Astrocyte of the spinal cord (primary cell): ENCODE results near the gene GAN.

Source experiments
- DNase-seq: peaks from one replicate; pipeline ENCODE4 v3.0.0; 2011; ENCODE audit warnings: low read depth, low spot score
- H3K4me3 ChIP-seq: 2 replicates; pipeline ENCODE4 v1.5.1; 2011; ENCODE audit warnings: low read depth, mild to moderate bottlenecking, low read length, moderate library complexity
- in situ Hi-C: cut with HindIII; loops from 2 replicates; pipeline ENCODE4 v1.10.0; 2017; ENCODE audit warnings: low sequenced_read_pairs
- TF ChIP-seq, protein P1 (sequence below): IDR thresholded peaks from 2 replicates; pipeline ENCODE4 v1.5.1; 2012; ENCODE audit warnings: low read depth, mild to moderate bottlenecking, low read length, inconsistent platforms

GAN gene

GRCh38 chr16:81324808-81325207, 10.0 kb downstream of the GAN start:
- TF ChIP-seq, protein P1, sequence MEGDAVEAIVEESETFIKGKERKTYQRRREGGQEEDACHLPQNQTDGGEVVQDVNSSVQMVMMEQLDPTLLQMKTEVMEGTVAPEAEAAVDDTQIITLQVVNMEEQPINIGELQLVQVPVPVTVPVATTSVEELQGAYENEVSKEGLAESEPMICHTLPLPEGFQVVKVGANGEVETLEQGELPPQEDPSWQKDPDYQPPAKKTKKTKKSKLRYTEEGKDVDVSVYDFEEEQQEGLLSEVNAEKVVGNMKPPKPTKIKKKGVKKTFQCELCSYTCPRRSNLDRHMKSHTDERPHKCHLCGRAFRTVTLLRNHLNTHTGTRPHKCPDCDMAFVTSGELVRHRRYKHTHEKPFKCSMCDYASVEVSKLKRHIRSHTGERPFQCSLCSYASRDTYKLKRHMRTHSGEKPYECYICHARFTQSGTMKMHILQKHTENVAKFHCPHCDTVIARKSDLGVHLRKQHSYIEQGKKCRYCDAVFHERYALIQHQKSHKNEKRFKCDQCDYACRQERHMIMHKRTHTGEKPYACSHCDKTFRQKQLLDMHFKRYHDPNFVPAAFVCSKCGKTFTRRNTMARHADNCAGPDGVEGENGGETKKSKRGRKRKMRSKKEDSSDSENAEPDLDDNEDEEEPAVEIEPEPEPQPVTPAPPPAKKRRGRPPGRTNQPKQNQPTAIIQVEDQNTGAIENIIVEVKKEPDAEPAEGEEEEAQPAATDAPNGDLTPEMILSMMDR, result no peak
- H3K4me3 ChIP-seq, result no peak overlapping the region
- DNase-seq, result no peak
- in situ Hi-C loops, result no loop called here

GRCh38 chr16:81327011-81327410, 12.2 kb downstream of the GAN start:
- TF ChIP-seq, protein P1, result no peak
- no peak for DNase-seq
- no peak overlapping the region for H3K4me3 ChIP-seq
- in situ Hi-C loops, result no loop called here

- in situ Hi-C loops, result no loop called here
- H3K4me3 ChIP-seq, result no peak overlapping the region
- DNase-seq, result no peak
- TF ChIP-seq, protein P1, result no peak
Observed at GRCh38 chr16:81327447-81328196, 12.9 kb downstream of the GAN start.

DNA sequence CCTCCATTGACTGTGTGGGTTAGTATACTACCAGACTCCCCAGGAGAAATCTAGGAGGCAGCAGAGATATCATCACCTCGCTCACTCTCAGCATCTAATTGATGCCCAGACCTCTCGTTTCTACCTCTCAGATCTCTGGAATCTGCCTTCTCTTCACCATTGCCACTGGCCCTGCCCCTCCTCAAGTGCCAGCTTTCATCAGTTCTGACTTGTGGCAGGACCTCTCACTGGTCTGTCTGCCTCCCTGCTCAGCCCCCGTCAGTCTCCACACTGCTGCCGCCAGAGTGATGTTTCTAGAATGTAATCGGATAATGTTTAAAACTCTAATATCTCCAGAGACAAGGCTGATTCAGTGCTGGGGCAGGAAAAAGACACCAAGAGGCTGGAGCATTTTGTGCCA, 15.2 kb downstream of the GAN start:
- in situ Hi-C loops, result no loop called here
- DNase-seq, result no peak
- TF ChIP-seq, protein P1, result no peak

DNA sequence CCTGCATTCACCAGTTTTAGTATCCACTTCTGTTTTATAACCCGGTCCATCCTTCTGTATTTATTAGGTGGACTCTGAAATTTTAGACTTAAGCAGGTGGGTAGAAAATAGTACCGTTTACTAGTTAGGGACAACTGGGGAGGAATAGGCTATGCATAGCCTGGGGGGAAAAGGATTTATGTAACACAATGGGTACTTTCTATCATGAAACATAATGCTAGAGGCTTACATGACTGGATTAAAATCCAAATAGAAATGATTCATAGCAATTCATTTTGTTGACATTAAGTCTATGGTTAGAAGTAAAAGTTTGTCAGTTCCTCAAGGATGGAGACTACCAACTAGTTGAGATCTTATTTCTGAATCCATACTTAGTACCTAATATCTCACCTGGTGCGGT, 18.6 kb downstream of the GAN start:
- no peak overlapping the region for H3K4me3 ChIP-seq
- DNase-seq, result no peak
- in situ Hi-C loops, result no loop called here
- TF ChIP-seq, protein P1, result no peak

More for the DNA sequence above, 15.2 kb downstream of the GAN start:
- no peak overlapping the region for H3K4me3 ChIP-seq

GRCh38 chr16:81335669-81336068, 20.9 kb downstream of the GAN start:
- TF ChIP-seq, protein P1, result no peak
- in situ Hi-C loops, result no loop called here
- no peak for DNase-seq
- no peak overlapping the region for H3K4me3 ChIP-seq
